Measurements from ENCODE around the gene WDR18.

Gene WDR18

DNA sequence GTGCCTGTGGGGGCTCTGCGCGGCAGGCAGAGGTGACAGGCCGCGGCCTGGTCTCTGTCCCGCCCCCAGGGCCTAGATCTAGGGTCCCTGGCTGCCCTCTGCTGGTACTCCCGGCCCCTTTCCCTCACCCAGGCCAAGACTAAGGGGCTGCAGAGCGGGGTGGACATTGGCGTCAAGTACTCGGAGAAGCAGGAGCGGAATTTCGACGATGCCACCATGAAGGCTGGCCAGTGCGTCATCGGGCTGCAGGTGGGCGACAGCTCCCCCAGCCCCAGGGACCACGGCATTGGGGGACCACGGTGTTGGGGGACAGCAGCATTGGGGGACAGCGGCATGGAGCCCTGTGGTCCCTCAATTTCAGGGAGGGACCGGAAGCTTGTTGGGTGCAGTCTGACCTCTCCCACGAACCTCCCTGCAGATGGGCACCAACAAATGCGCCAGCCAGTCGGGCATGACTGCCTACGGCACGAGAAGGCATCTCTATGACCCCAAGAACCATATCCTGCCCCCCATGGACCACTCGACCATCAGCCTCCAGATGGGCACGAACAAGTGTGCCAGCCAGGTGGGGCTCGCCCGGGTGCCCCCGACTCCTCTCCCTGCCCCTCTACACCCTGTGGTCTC, 52.0 kb downstream of the WDR18 start:
- no peak overlapping the region for H3K9ac ChIP-seq (ENCODE audit: low read length)
- no peaks in the 10 kb centered on the region for H3K9me3 ChIP-seq (ENCODE audit: control insufficient read depth, low read length)
- DNase-seq (ENCODE audit: low read depth) = no peak
- no peak overlapping the region for H3K4me3 ChIP-seq (ENCODE audit: low read length)
- no peaks in the 10 kb centered on the region for H3K27me3 ChIP-seq (replicated peaks; ENCODE audit: control insufficient read depth, insufficient read depth, low read length)
- H3K4me1 ChIP-seq (ENCODE audit: control insufficient read depth, insufficient read depth, low read length) = peaks cover 16% of the 10 kb centered on the region
- H3K36me3 ChIP-seq (ENCODE audit: control insufficient read depth, insufficient read depth, low read length, severe bottlenecking) = peaks cover 49% of the 10 kb centered on the region

DNA sequence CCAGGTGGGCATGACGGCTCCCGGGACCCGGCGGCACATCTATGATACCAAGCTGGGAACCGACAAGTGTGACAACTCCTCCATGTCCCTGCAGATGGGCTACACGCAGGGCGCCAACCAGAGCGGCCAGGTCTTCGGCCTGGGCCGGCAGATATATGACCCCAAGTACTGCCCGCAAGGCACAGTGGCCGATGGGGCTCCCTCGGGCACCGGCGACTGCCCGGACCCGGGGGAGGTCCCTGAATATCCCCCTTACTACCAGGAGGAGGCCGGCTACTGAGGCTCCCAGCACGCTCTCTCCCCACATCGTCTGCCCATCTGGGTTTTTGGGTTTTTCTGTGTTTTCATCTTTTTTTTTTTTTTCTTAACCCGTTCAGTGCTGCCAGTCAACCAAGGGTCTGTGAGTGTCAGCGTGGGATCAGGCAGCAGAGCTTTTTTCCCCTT, 53.5 kb downstream of the WDR18 start:
- no peak for DNase-seq (ENCODE audit: low read depth)
- no peaks in the 10 kb centered on the region for H3K27me3 ChIP-seq (replicated peaks; ENCODE audit: control insufficient read depth, insufficient read depth, low read length)
- H3K4me1 ChIP-seq (ENCODE audit: control insufficient read depth, insufficient read depth, low read length) = peaks cover 30% of the 10 kb centered on the region

DNA sequence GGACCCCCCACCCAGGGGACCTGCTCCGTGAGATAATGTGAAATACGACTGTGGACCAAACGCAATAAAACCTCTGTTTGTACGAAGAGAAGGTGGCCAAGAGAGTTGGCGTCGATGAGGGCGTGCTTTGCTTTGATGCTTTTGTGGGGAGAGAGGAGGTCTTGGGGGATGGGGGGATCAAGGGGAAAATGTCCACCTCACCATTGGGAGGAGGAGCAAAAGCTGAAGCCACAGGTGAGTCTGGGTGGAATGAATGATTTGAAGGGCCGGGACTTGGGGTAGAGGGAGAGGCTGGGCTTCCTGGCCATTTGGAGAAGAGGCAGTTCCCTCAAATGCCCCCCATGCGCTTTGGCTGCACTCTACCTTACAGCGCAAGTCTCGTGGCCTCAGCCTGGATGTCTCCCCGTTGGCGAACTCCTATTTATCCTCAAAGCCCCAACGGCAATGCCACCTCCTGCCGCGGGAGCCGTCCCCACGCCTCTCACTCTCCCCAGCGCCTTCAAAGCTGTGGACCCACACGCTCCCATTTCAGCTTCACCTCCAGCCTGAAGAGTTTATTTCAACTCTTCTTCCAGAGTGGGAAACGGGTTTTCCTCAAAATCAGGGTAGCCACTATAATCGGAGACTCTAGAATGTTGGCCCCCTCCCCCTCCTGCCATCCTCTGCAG, 55.0 kb downstream of the WDR18 start:
- Histone ChIP-seq H3K9me3 (ENCODE audit: control insufficient read depth, low read length) (no peaks in the 10 kb centered on the region), H3K27me3 (replicated peaks; ENCODE audit: control insufficient read depth, insufficient read depth, low read length) (no peaks in the 10 kb centered on the region), H3K4me3 (ENCODE audit: low read length) (peak overlapping the region; percentile 85), H3K36me3 (ENCODE audit: control insufficient read depth, insufficient read depth, low read length, severe bottlenecking) (peaks cover 30% of the 10 kb centered on the region), H3K4me1 (ENCODE audit: control insufficient read depth, insufficient read depth, low read length) (peaks cover 35% of the 10 kb centered on the region), H3K9ac (ENCODE audit: low read length) (peak overlapping the region; percentile 77)
- peak; percentile 19 for DNase-seq (ENCODE audit: low read depth)

More for the DNA sequence above, 53.5 kb downstream of the WDR18 start:
- no peaks in the 10 kb centered on the region for H3K9me3 ChIP-seq (ENCODE audit: control insufficient read depth, low read length)
- peaks cover 38% of the 10 kb centered on the region for H3K36me3 ChIP-seq (ENCODE audit: control insufficient read depth, insufficient read depth, low read length, severe bottlenecking)
- no peak overlapping the region for H3K4me3 ChIP-seq (ENCODE audit: low read length)
- H3K9ac ChIP-seq (ENCODE audit: low read length) = peak overlapping the region; percentile 20

DNA sequence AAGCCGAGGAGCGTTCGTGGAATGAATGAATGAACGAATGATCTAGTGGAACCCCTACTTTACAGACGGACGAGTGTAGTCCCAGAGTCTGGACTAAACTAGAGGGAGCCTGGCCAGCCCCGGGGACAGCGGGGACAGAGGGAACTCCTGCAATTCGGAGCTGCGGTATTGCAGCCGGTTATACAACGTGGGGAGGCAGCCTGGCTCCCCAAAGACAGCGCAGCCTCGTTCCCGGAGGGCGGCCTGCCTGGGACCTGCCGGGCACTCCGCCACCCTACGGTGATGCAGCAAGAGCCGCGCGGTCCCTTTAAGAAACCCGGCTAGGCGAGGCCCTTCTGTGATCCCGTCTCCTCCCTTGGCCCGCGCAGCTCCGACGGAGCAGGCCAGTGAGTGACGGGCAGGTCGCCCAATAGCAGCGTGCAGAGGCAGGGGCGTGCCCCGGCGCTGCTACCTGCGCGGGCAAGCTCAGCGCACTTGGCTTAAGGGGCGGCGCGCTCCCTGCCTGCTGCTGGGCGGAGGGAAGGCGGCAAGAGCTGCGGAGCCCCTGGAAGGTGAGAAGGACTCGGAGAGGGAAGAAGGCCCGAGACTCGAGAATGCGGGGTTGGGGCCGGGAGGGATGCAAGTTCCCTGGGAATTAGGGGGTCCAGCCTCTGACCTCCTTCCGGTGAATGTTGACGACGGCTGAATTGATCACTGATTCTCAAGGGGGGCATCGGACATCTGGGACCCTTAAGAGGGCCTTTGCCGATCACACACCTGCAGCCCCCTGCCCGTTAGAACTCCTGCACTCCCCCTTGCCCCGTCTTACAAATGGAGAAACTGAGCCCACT, 55.7 kb downstream of the WDR18 start, which contains the start of gene ABCA7:
Gene ABCA7 (plus strand): TSS at position 462 of the 830 bp plus-strand sequence. CDS start 1,255 bp downstream, outside the sequence.
- Histone ChIP-seq H3K9ac (ENCODE audit: low read length) (peak within 1 kb of the TSS; percentile 77), H3K4me3 (ENCODE audit: low read length) (peak within 1 kb of the TSS; percentile 85), H3K27me3 (replicated peaks; ENCODE audit: control insufficient read depth, insufficient read depth, low read length) (no peaks in the 10 kb centered on the region), H3K9me3 (ENCODE audit: control insufficient read depth, low read length) (no peaks in the 10 kb centered on the region), H3K36me3 (ENCODE audit: control insufficient read depth, insufficient read depth, low read length, severe bottlenecking) (peaks cover 30% of the 10 kb centered on the region), H3K4me1 (ENCODE audit: control insufficient read depth, insufficient read depth, low read length) (peaks cover 35% of the 10 kb centered on the region)
- DNase-seq (ENCODE audit: low read depth) = peak; percentile 97

DNA sequence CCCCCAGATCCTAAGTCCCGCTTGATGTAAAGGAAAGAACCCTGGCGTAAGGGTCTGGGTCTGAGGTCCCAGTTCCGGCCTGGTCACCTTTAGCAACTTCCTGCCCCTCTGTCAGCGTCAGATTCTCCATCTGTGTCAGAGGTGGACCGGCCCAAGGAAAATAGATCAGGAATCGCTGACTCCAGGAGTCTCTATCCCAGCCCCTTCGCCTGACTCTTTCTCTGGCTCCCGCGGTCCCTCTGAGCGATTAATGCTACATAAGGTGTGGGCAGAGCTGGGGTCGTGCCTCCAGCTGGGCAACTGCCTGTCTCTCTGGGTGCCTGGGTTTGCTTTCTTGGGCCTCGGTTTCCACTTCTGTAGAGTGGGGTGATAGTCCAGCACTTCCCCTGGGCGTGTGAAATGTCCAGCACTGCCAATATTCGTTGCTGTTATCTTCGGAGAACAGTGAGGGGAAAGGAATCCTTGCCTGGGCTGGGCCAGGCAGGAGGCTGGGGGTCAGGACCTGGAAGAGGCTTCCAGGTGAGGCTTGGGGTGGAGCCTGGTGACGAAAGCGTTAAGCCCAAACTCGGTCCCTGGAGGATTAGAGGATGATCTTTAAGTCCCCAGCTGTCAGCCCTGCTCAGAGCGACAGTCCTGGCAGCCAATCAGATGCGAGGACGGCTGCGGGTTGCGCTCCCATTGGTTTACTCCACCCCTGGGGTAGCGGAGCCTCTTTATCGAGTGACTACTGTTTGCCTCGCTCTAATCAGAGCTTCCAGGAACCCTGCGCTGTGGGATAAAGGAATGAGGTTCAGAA, 56.5 kb downstream of the WDR18 start:
- H3K27me3 ChIP-seq (replicated peaks; ENCODE audit: control insufficient read depth, insufficient read depth, low read length) = no peaks in the 10 kb centered on the region
- H3K36me3 ChIP-seq (ENCODE audit: control insufficient read depth, insufficient read depth, low read length, severe bottlenecking) = peaks cover 24% of the 10 kb centered on the region
- H3K9me3 ChIP-seq (ENCODE audit: control insufficient read depth, low read length) = no peaks in the 10 kb centered on the region
- H3K4me1 ChIP-seq (ENCODE audit: control insufficient read depth, insufficient read depth, low read length) = peaks cover 35% of the 10 kb centered on the region
- peak overlapping the region; percentile 77 for H3K9ac ChIP-seq (ENCODE audit: low read length)
- DNase-seq (ENCODE audit: low read depth) = peak; percentile 92
- peak overlapping the region; percentile 85 for H3K4me3 ChIP-seq (ENCODE audit: low read length)

DNA sequence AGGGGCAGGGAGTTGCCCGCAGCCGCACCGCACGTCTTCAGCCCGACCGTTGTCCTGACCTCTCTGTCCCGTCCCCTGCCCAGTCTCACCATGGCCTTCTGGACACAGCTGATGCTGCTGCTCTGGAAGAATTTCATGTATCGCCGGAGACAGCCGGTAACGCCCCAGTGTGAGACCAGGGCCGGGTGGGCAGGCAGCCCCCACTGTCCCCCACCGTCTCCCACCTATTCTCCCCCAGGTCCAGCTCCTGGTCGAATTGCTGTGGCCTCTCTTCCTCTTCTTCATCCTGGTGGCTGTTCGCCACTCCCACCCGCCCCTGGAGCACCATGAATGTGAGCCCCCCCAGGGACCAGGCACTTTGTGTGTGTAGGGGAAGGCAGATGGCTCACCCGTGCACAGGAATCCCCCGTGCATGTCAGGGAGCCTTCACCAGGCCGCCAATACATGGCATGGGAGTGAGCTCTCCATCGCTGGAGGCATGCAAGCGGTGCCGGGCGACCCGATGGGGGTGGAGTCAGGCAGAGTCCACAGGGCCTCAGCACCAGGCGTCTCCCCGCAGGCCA, 57.2 kb downstream of the WDR18 start:
- peaks cover 18% of the 10 kb centered on the region for H3K36me3 ChIP-seq (ENCODE audit: control insufficient read depth, insufficient read depth, low read length, severe bottlenecking)
- peaks cover 35% of the 10 kb centered on the region for H3K4me1 ChIP-seq (ENCODE audit: control insufficient read depth, insufficient read depth, low read length)
- H3K9ac ChIP-seq (ENCODE audit: low read length) = peak overlapping the region; percentile 77
- peak overlapping the region; percentile 85 for H3K4me3 ChIP-seq (ENCODE audit: low read length)
- no peaks in the 10 kb centered on the region for H3K27me3 ChIP-seq (replicated peaks; ENCODE audit: control insufficient read depth, insufficient read depth, low read length)
- H3K9me3 ChIP-seq (ENCODE audit: control insufficient read depth, low read length) = no peaks in the 10 kb centered on the region
- no peak for DNase-seq (ENCODE audit: low read depth)

DNA sequence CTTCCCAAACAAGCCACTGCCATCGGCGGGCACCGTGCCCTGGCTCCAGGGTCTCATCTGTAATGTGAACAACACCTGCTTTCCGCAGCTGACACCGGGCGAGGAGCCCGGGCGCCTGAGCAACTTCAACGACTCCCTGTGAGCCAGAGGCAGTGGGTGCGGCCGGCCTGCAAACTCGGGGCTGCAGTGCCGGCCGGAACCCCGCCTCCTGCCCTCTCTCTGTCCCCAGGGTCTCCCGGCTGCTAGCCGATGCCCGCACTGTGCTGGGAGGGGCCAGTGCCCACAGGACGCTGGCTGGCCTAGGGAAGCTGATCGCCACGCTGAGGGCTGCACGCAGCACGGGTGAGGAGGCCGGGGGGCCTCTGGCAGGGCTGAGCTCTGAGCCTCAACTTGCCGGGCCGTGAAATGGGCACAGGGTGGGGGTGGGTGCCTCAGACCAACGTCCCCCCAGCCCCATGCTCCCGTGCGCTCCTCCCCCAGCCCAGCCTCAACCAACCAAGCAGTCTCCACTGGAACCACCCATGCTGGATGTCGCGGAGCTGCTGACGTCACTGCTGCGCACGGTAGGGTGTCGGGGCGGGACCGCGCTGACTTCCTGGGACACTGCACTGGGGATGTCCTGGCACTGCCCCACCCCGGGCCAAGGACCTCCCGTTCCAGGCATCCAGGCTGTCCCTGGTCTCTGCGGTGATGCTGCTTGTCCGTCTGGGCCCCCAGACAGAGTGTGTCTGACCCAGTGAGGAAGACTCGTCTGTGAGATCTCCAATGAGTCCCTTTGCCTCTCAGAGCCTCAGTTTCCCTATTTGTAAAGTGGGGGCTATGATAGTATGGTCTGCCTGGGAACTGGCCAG, 57.9 kb downstream of the WDR18 start:
- peaks cover 35% of the 10 kb centered on the region for H3K4me1 ChIP-seq (ENCODE audit: control insufficient read depth, insufficient read depth, low read length)
- H3K9ac ChIP-seq (ENCODE audit: low read length) = peak overlapping the region; percentile 77
- peak overlapping the region; percentile 85 for H3K4me3 ChIP-seq (ENCODE audit: low read length)
- peaks cover 14% of the 10 kb centered on the region for H3K36me3 ChIP-seq (ENCODE audit: control insufficient read depth, insufficient read depth, low read length, severe bottlenecking)
- H3K27me3 ChIP-seq (replicated peaks; ENCODE audit: control insufficient read depth, insufficient read depth, low read length) = no peaks in the 10 kb centered on the region
- no peaks in the 10 kb centered on the region for H3K9me3 ChIP-seq (ENCODE audit: control insufficient read depth, low read length)
- DNase-seq (ENCODE audit: low read depth) = no peak

DNA sequence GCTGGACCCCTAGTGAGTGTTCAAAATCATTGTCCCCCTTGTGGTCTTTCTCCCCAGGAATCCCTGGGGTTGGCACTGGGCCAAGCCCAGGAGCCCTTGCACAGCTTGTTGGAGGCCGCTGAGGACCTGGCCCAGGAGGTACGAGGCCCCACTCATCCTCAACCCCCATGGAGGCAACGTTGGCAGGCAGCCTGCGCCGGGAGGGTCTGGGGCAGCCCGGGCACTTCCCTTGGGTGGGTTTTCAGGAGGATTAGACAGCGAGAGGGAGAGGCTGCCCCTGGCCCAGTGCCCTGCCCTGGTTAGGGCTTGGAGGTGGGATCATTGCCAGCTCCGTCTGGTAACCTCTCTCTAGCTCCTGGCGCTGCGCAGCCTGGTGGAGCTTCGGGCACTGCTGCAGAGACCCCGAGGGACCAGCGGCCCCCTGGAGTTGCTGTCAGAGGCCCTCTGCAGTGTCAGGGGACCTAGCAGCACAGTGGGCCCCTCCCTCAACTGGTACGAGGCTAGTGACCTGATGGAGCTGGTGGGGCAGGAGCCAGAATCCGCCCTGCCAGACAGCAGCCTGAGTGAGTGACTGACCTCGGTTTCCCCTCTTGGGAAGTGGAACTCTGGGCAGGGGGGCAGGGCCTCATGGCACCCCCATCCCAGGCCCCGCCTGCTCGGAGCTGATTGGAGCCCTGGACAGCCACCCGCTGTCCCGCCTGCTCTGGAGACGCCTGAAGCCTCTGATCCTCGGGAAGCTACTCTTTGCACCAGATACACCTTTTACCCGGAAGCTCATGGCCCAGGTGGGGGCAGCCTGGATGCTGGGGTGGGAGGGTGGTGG, 58.8 kb downstream of the WDR18 start:
- H3K9me3 ChIP-seq (ENCODE audit: control insufficient read depth, low read length) = no peaks in the 10 kb centered on the region
- H3K4me3 ChIP-seq (ENCODE audit: low read length) = no peak overlapping the region
- no peak overlapping the region for H3K9ac ChIP-seq (ENCODE audit: low read length)
- peaks cover 35% of the 10 kb centered on the region for H3K4me1 ChIP-seq (ENCODE audit: control insufficient read depth, insufficient read depth, low read length)
- no peaks in the 10 kb centered on the region for H3K27me3 ChIP-seq (replicated peaks; ENCODE audit: control insufficient read depth, insufficient read depth, low read length)
- DNase-seq (ENCODE audit: low read depth) = no peak
- H3K36me3 ChIP-seq (ENCODE audit: control insufficient read depth, insufficient read depth, low read length, severe bottlenecking) = peaks cover 7% of the 10 kb centered on the region
